Heart left ventricle (tissue), 16 donors: ENCODE measurements around the gene PANK3. TPM values are rescaled to one million over a fixed set of nuclear protein-coding genes. Genes with fewer than 3 reads are reported as not detected.

ENCODE experiments used
- ATAC-seq, 4 donors: fragments of 200-7000 bp; cut with Tn5 transposase; one replicate each; pipeline ENCODE4 v1.9.1; 2020 to 2022; ENCODE audit warnings: moderate library complexity in 4 of 4, mild to moderate bottlenecking in 3 of 4, moderate number of reproducible peaks in 1 of 4
- DNase-seq, 5 donors: peaks; one replicate each; pipeline ENCODE4 v3.0.0-alpha.2; 2020
- H3K27ac ChIP-seq, 12 donors: fragments of 200-600 bp; sonication (generic) in 4 of 12; one replicate each; pipeline versions ENCODE4 v1.5.0 to v1.8.0; 2016 to 2022; ENCODE audit warnings: mild to moderate bottlenecking in 2 of 12
- H3K27me3 ChIP-seq, 9 donors: fragments of 200-600 bp; sonication (generic) in 2 of 9; one replicate each; pipeline versions ENCODE4 v1.5.1 to v1.8.0; 2016 to 2022; ENCODE audit warnings: mild to moderate bottlenecking in 3 of 9
- H3K36me3 ChIP-seq, 9 donors: fragments of 200-600 bp; sonication (generic) in 2 of 9; one replicate each; pipeline versions ENCODE4 v1.5.0 to v1.8.0; 2018 to 2022; ENCODE audit warnings: mild to moderate bottlenecking in 2 of 9
- H3K4me1 ChIP-seq, 12 donors: fragments of 200-600 bp; sonication (generic) in 4 of 12; one replicate each; pipeline versions ENCODE4 v1.5.0 to v1.8.0; 2016 to 2022; ENCODE audit warnings: mild to moderate bottlenecking in 3 of 12
- H3K4me3 ChIP-seq, 12 donors: fragments of 200-600 bp; sonication (generic) in 4 of 12; one replicate each; pipeline versions ENCODE4 v1.5.0 to v1.8.0; 2017 to 2022; ENCODE audit warnings: mild to moderate bottlenecking in 9 of 12, moderate library complexity in 4 of 12
- H3K9me3 ChIP-seq, 12 donors: fragments of 200-600 bp; sonication (generic) in 4 of 12; one replicate each; pipeline versions ENCODE4 v1.5.0 to v1.8.0; 2016 to 2022; ENCODE audit warnings: mild to moderate bottlenecking in 1 of 12
- CTCF ChIP-seq, 12 donors: fragments of 200-600 bp; sonication (generic) in 4 of 12; IDR thresholded peaks; one replicate each; pipeline versions ENCODE4 v1.5.0 to v1.8.0; 2018 to 2022; ENCODE audit warnings: antibody characterized with exemption in 12 of 12, mild to moderate bottlenecking in 5 of 12
- POLR2A ChIP-seq, 2 donors: fragments of 450-650 bp; IDR thresholded peaks; one replicate each; pipeline ENCODE4 v1.6.1; 2017; ENCODE audit warnings: antibody characterized with exemption in 2 of 2, mild to moderate bottlenecking in 2 of 2, moderate library complexity in 2 of 2
- WGBS, 4 donors: extraction: QIAGEN DNeasy Blood & Tissue Kit in 2 of 4; methylation state at CpG; one replicate each; pipeline versions ENCODE4 v1.1.5 to v1.1.7; 2013 to 2018; 5-methylcytosine and 5-hydroxymethylcytosine counted together
- intact Hi-C, 10 donors: fragments of 100-400 bp; cut with DNase I; formaldehyde crosslinking; loops; one replicate each; pipeline versions ENCODE4 v1.11.1 to v1.14.2; 2022
- polyA plus RNA-seq, 2 donors: library from polyadenylated mRNA; stranded (reverse); fragments of 200-250 nt; gene quantifications; one replicate each; pipeline ENCODE4 v1.2.3, GENCODE V29; 2013
- total RNA-seq, 9 donors: library from RNA; depleted of rRNA in 2 of 9; stranded (reverse); fragments of >200 nt in 2 of 9; fragmentation: NEBNext Ultra II Directional in 3 of 9; extraction: Animal tissue kit (Norgen Biotek cat#: 25700) in 3 of 9; gene quantifications; one replicate each; pipeline versions ENCODE4 v1.1.0 to v1.2.4, GENCODE V29; 2016 to 2023
- donor health status: ischemic (EF 13 %, LVEDD 7.1; RV severe dilation, severe dysfunction).
- donor health status: healthy with polysubstance abuse.
- donor health status: DM: no; HTN: yes; CAD: no.
- donor health status: DM: no; HTN: no; CAD: no.
- donor health status: ischemic (EF 25% LVEDD 6.9; RV normal size, moderate dysfunction).
- donor health status: ischemic (EF 25% LVEDD 5.7; RV mildly dilated, moderate dysfunction).
- donor health status: healthy.
- donor health status: DM: yes; HTN: yes; CAD: no.
- donor health status: ischemic (EF 35%, LVEDD 5.7; RV mildly dilated, moderate dysfunction).
- donor health status: nonischemic (EF 11% LVEDD 7.7; RV severe dilation, severe dysfunction).
- donor health status: DM: yes; HTN: yes; CAD: no.
- donor health status: PGD.
- donor health status: ischemic (EF 29% LVEDD 5.4; RV normal size, mild dysfunction).
- donor health status: nonischemic (EF 23%, LVEDD 6.1; RV moderate dilation, normal function).

PANK3 gene
- total and polyA plus RNA-seq, 11 donors = 3.8 to 45.4 (median 28.1) TPM

- H3K27ac ChIP-seq = no peak overlapping the region
- intact Hi-C loops = no loop called here
- peaks cover 0 to 7% (median 0%) of the 10 kb centered on the region in 12 donors for H3K4me1 ChIP-seq
- H3K36me3 ChIP-seq = no peaks in the 10 kb centered on the region
- 76 to 83% (median 77%) methylated on average over 6 of the region's 6 CpGs for WGBS, 4 donors
- H3K4me3 ChIP-seq = no peak overlapping the region
- H3K9me3 ChIP-seq = no peaks in the 10 kb centered on the region
- DNase-seq (no peak), ATAC-seq (no peak)
- no peaks in the 10 kb centered on the region for H3K27me3 ChIP-seq
- no peak for TF ChIP-seq POLR2A (IDR thresholded peaks at IDR 0.05)
- no peak for TF ChIP-seq CTCF (IDR thresholded peaks at IDR 0.05)
Observed at GRCh38 chr5:168608386-168608785, 29.2 kb upstream of the PANK3 start.

- DNase-seq (no peak), ATAC-seq (no peak)
- H3K4me1 ChIP-seq = peaks cover 0 to 5% (median 0%) of the 10 kb centered on the region in 12 donors
- no peaks in the 10 kb centered on the region for H3K36me3 ChIP-seq
- H3K9me3 ChIP-seq = no peaks in the 10 kb centered on the region
- H3K27ac ChIP-seq = no peak overlapping the region
- WGBS, 4 donors = 89 to 96% (median 92%) methylated on average over 2 of the region's 2 CpGs
- intact Hi-C loops = no loop called here
- TF ChIP-seq POLR2A (IDR thresholded peaks at IDR 0.05) (no peak), CTCF (IDR thresholded peaks at IDR 0.05) (no peak)
- H3K27me3 ChIP-seq = no peaks in the 10 kb centered on the region
- no peak overlapping the region for H3K4me3 ChIP-seq
Observed at GRCh38 chr5:168607946-168608345, 28.8 kb upstream of the PANK3 start.

- Histone ChIP-seq H3K4me3 (no peak overlapping the region), H3K27ac (no peak overlapping the region), H3K9me3 (no peaks in the 10 kb centered on the region), H3K4me1 (peaks cover 0 to 5% (median 0%) of the 10 kb centered on the region in 12 donors), H3K36me3 (no peaks in the 10 kb centered on the region), H3K27me3 (no peaks in the 10 kb centered on the region)
- intact Hi-C loops = no loop called here
- 83 to 95% (median 86%) methylated on average over 2 of the region's 2 CpGs for WGBS, 4 donors
- ATAC-seq (no peak), DNase-seq (no peak)
- TF ChIP-seq POLR2A (IDR thresholded peaks at IDR 0.05) (no peak), CTCF (IDR thresholded peaks at IDR 0.05) (no peak)
Observed at GRCh38 chr5:168606562-168606961, 27.4 kb upstream of the PANK3 start.

GRCh38 chr5:168604436-168604835, 25.3 kb upstream of the PANK3 start:
- Histone ChIP-seq H3K9me3 (no peaks in the 10 kb centered on the region), H3K36me3 (no peaks in the 10 kb centered on the region), H3K27me3 (no peaks in the 10 kb centered on the region), H3K4me1 (no peaks in the 10 kb centered on the region), H3K27ac (no peak overlapping the region), H3K4me3 (no peak overlapping the region)
- TF ChIP-seq CTCF (IDR thresholded peaks at IDR 0.05) = no peak
- no peak for TF ChIP-seq POLR2A (IDR thresholded peaks at IDR 0.05)
- intact Hi-C loops = no loop called here
- no peak for ATAC-seq
- DNase-seq = no peak
